LNCaP clone FGC (cell line): Measurements from ENCODE around the gene GALNT6.

Experiments used
- DNase-seq: peaks from one replicate; pipeline ENCODE4 v3.0.0-alpha.2; 2011; ENCODE audit warnings: low read depth
- H3K4me3 ChIP-seq: 2 replicates; pipeline ENCODE4 v1.5.1; 2011; ENCODE audit warnings: mild to moderate bottlenecking, low read depth, low read length, control low read depth
- TF ChIP-seq, protein P1 (sequence below): IDR thresholded peaks from 2 replicates; pipeline ENCODE4 v1.5.1; 2012; ENCODE audit warnings: mild to moderate bottlenecking; ENCODE audit not compliant: control insufficient read depth, insufficient read depth; ENCODE audit errors: extremely low read depth

GALNT6 gene

DNA sequence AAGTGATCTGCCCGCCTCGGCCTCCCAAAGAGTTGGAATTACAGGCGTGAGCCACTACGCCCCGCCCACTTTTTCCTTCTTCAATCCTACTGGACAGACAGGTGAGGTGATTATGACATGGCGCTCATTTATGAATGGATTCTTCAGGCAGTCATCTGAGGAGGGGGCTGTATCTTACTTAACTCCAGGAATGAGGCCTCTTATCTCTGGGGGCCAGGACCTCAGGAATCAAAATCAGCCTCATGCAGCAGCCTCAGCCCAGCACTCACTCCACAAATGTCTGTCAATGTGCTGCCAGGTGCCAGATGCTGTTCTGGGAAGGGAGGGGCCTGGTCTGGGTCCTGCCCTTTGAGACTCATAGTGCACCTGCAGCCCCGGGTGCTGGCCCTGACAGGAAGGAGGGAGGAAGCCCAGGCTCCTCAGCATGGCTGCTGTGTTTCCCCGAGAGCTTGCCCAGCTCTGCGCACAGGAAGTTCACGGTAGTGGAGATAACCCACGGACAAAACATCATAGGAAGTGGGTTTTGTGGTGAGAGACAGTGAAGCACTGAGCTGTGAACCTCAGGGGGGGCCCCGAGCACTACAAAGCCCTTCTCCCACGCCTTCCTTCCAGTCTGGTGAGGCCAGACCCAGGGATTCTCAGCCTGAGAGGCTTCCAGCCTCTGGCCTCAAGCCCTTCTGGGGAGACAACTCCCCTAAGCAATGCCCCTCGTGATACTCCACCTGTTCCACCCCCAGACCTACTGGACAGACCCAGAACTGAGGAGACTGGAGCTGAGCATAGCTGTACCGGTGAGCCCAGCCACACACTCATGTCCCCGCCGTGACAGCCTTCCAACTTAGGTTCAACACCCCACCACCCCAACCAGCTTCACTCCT is 22.3 kb downstream of the GALNT6 start:
- TF ChIP-seq, protein P1, sequence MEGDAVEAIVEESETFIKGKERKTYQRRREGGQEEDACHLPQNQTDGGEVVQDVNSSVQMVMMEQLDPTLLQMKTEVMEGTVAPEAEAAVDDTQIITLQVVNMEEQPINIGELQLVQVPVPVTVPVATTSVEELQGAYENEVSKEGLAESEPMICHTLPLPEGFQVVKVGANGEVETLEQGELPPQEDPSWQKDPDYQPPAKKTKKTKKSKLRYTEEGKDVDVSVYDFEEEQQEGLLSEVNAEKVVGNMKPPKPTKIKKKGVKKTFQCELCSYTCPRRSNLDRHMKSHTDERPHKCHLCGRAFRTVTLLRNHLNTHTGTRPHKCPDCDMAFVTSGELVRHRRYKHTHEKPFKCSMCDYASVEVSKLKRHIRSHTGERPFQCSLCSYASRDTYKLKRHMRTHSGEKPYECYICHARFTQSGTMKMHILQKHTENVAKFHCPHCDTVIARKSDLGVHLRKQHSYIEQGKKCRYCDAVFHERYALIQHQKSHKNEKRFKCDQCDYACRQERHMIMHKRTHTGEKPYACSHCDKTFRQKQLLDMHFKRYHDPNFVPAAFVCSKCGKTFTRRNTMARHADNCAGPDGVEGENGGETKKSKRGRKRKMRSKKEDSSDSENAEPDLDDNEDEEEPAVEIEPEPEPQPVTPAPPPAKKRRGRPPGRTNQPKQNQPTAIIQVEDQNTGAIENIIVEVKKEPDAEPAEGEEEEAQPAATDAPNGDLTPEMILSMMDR: no peak
- no peak for DNase-seq
- no peak overlapping the region for H3K4me3 ChIP-seq

DNA sequence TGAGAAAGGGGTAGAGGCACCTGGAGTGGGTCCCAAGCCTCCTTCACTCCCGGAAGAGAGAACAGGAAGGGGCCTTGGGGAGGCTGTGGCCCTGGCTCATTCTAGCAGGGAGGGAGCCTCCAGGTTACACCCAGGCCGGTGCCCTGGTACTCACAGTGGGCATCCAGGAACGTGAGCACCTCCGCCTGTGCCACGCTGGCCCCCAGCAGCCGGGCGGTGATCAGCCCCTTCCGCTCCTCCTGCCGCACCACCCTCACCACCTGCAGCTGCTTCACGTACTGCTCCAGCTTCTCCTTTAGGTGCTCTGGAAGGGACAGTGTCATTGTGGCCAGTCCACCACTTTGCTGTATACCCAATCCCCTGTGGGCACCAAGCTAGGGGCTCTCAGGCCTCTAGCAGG is 25.9 kb downstream of the GALNT6 start:
- H3K4me3 ChIP-seq: no peak overlapping the region
- DNase-seq: no peak
- TF ChIP-seq, protein P1: no peak

GRCh38 chr12:51364001-51364400 is 27.2 kb downstream of the GALNT6 start:
- no peak for DNase-seq

GRCh38 chr12:51362747-51363342 is 28.4 kb downstream of the GALNT6 start:
- H3K4me3 ChIP-seq: no peak overlapping the region
- TF ChIP-seq, protein P1: no peak
- DNase-seq: no peak

More at GRCh38 chr12:51364001-51364400, 27.2 kb downstream of the GALNT6 start:
- H3K4me3 ChIP-seq: no peak overlapping the region
- TF ChIP-seq, protein P1: no peak

DNA sequence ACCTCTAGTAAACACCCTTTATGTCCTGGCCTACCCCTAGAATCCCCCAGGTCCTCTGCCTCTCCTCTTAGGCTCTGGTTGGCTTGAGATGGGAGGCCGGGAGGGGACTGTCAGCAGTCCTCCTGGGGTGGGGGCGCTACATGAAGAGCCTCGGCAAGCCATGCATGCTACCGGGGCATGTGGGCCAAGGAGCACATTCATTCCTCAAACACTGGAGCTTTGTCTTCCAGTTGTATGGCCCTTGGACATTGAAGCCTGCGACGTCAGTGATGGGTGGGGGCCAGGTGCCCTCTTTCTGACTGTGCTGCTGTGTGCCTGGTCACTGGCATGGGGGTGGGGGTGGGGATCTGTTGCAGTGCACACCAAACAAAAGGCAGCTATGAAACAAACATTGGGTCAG is 28.9 kb downstream of the GALNT6 start:
- TF ChIP-seq, protein P1: no peak
- no peak for DNase-seq

GRCh38 chr12:51361161-51362016 is 29.8 kb downstream of the GALNT6 start:
- no peak overlapping the region for H3K4me3 ChIP-seq
- DNase-seq: no peak
- TF ChIP-seq, protein P1: peak; percentile 16; the same call in 1 of the 2 replicates

More for the DNA sequence above, 28.9 kb downstream of the GALNT6 start:
- no peak overlapping the region for H3K4me3 ChIP-seq
